IPS-15b (cell line): Measurements from ENCODE around the gene GLI3.

Source experiments
- H3K27me3 ChIP-seq: one replicate; pipeline ENCODE4 v1.6.1; 2013; ENCODE audit warnings: low read length; ENCODE audit not compliant: control insufficient read depth, insufficient read depth
- H3K36me3 ChIP-seq: one replicate; pipeline ENCODE4 v1.6.1; 2013; ENCODE audit warnings: low read length; ENCODE audit not compliant: control insufficient read depth, insufficient read depth
- H3K4me1 ChIP-seq: one replicate; pipeline ENCODE4 v1.6.1; 2013; ENCODE audit warnings: mild to moderate bottlenecking, low read length; ENCODE audit not compliant: control insufficient read depth, insufficient read depth
- H3K4me3 ChIP-seq: one replicate; pipeline ENCODE4 v1.5.1; 2013; ENCODE audit warnings: low read depth, low read length
- H3K9ac ChIP-seq: one replicate; pipeline ENCODE4 v1.6.1; 2013; ENCODE audit warnings: low read depth, mild to moderate bottlenecking, low read length
- H3K9me3 ChIP-seq: one replicate; pipeline ENCODE4 v1.6.1; 2013; ENCODE audit warnings: mild to moderate bottlenecking, low read length; ENCODE audit not compliant: control insufficient read depth, insufficient read depth

GLI3 gene

GRCh38 chr7:42253316-42253715 lies 16.3 kb upstream of the GLI3 start:
- Histone ChIP-seq H3K36me3 (no peaks in the 10 kb centered on the region), H3K27me3 (no peaks in the 10 kb centered on the region), H3K9ac (no peak overlapping the region), H3K4me3 (no peak overlapping the region), H3K9me3 (no peaks in the 10 kb centered on the region), H3K4me1 (no peaks in the 10 kb centered on the region)

- no peaks in the 10 kb centered on the region for H3K4me1 ChIP-seq
- no peaks in the 10 kb centered on the region for H3K27me3 ChIP-seq
- no peak overlapping the region for H3K9ac ChIP-seq
- no peak overlapping the region for H3K4me3 ChIP-seq
- no peaks in the 10 kb centered on the region for H3K36me3 ChIP-seq
- H3K9me3 ChIP-seq: no peaks in the 10 kb centered on the region
Measured at GRCh38 chr7:42250411-42250810, 13.4 kb upstream of the GLI3 start.

- H3K4me1 ChIP-seq: no peaks in the 10 kb centered on the region
- no peaks in the 10 kb centered on the region for H3K9me3 ChIP-seq
- no peak overlapping the region for H3K9ac ChIP-seq
- H3K36me3 ChIP-seq: no peaks in the 10 kb centered on the region
- H3K4me3 ChIP-seq: no peak overlapping the region
- H3K27me3 ChIP-seq: no peaks in the 10 kb centered on the region
Measured at GRCh38 chr7:42248579-42248978, 11.6 kb upstream of the GLI3 start.

GRCh38 chr7:42247301-42247700 lies 10.3 kb upstream of the GLI3 start:
- Histone ChIP-seq H3K9me3 (no peaks in the 10 kb centered on the region), H3K9ac (no peak overlapping the region), H3K4me1 (no peaks in the 10 kb centered on the region), H3K4me3 (no peak overlapping the region), H3K27me3 (no peaks in the 10 kb centered on the region), H3K36me3 (no peaks in the 10 kb centered on the region)

GRCh38 chr7:42244828-42245227 lies 7.8 kb upstream of the GLI3 start:
- H3K9me3 ChIP-seq: no peaks in the 10 kb centered on the region
- H3K9ac ChIP-seq: no peak overlapping the region
- H3K27me3 ChIP-seq: peaks cover 19% of the 10 kb centered on the region
- no peaks in the 10 kb centered on the region for H3K36me3 ChIP-seq
- H3K4me3 ChIP-seq: no peak overlapping the region
- H3K4me1 ChIP-seq: peaks cover under 1% of the 10 kb centered on the region

GRCh38 chr7:42242381-42242780 lies 5.4 kb upstream of the GLI3 start:
- Histone ChIP-seq H3K36me3 (no peaks in the 10 kb centered on the region), H3K9ac (no peak overlapping the region), H3K4me1 (peaks cover 7% of the 10 kb centered on the region), H3K27me3 (peaks cover 27% of the 10 kb centered on the region), H3K9me3 (no peaks in the 10 kb centered on the region), H3K4me3 (no peak overlapping the region)

- Histone ChIP-seq H3K9me3 (no peaks in the 10 kb centered on the region), H3K4me3 (no peak overlapping the region), H3K27me3 (peaks cover 27% of the 10 kb centered on the region), H3K36me3 (no peaks in the 10 kb centered on the region), H3K9ac (no peak overlapping the region), H3K4me1 (peaks cover 7% of the 10 kb centered on the region)
Measured at GRCh38 chr7:42241424-42241823, 4.4 kb upstream of the GLI3 start.

- no peak overlapping the region for H3K9ac ChIP-seq
- H3K36me3 ChIP-seq: no peaks in the 10 kb centered on the region
- no peaks in the 10 kb centered on the region for H3K9me3 ChIP-seq
- no peak overlapping the region for H3K4me3 ChIP-seq
- H3K27me3 ChIP-seq: peaks cover 27% of the 10 kb centered on the region
- peaks cover 7% of the 10 kb centered on the region for H3K4me1 ChIP-seq
Measured at GRCh38 chr7:42240416-42240815, 3.4 kb upstream of the GLI3 start.

- Histone ChIP-seq H3K4me1 (peaks cover 7% of the 10 kb centered on the region), H3K9me3 (no peaks in the 10 kb centered on the region), H3K36me3 (no peaks in the 10 kb centered on the region), H3K27me3 (peaks cover 27% of the 10 kb centered on the region), H3K9ac (no peak overlapping the region), H3K4me3 (peak overlapping the region; percentile 65)
Measured at GRCh38 chr7:42238709-42239366, 1.8 kb upstream of the GLI3 start.

GRCh38 chr7:42237811-42238541 lies 967 bp upstream of the GLI3 start:
- Histone ChIP-seq H3K36me3 (no peaks in the 10 kb centered on the region), H3K4me1 (peaks cover 11% of the 10 kb centered on the region), H3K4me3 (peak overlapping the region; percentile 74), H3K9ac (peak overlapping the region; percentile 19), H3K27me3 (peaks cover 27% of the 10 kb centered on the region), H3K9me3 (no peaks in the 10 kb centered on the region)

- Histone ChIP-seq H3K9me3 (no peaks in the 10 kb centered on the region), H3K4me3 (peak overlapping the region; percentile 74), H3K27me3 (peaks cover 22% of the 10 kb centered on the region), H3K36me3 (no peaks in the 10 kb centered on the region), H3K4me1 (peaks cover 21% of the 10 kb centered on the region), H3K9ac (peak overlapping the region; percentile 71)
Measured at GRCh38 chr7:42236266-42236975, 588 bp downstream of the GLI3 start.

GRCh38 chr7:42235741-42236161 lies 1.3 kb downstream of the GLI3 start:
- no peaks in the 10 kb centered on the region for H3K36me3 ChIP-seq
- no peaks in the 10 kb centered on the region for H3K9me3 ChIP-seq
- peaks cover 22% of the 10 kb centered on the region for H3K4me1 ChIP-seq
- peak overlapping the region; percentile 71 for H3K9ac ChIP-seq
- peaks cover 18% of the 10 kb centered on the region for H3K27me3 ChIP-seq
- peak overlapping the region; percentile 74 for H3K4me3 ChIP-seq
